ENCODE data around the gene INSYN2B.
A peak's percentile ranks its signal among the peaks of the same experiment; 100 is the strongest.

The INSYN2B gene

GRCh38 chr5:169980418-169981053 is at the start of gene INSYN2B:
INSYN2B (minus strand) TSS chr5:169980495; CDS start chr5:169883898, 96,597 bp downstream.
- peak; percentile 17 for DNase-seq

- no peak for DNase-seq
These were observed 47.8 kb upstream of the INSYN2B start for GRCh38 chr5:170028124-170028523.

GRCh38 chr5:170025853-170026252 is 45.6 kb upstream of the INSYN2B start:
- DNase-seq: no peak

- DNase-seq: no peak
These were observed 41.2 kb upstream of the INSYN2B start for GRCh38 chr5:170021506-170021905.

- no peak for DNase-seq
These were observed 40.1 kb upstream of the INSYN2B start for GRCh38 chr5:170020423-170020822.

GRCh38 chr5:170012622-170013021 is 32.3 kb upstream of the INSYN2B start:
- no peak for DNase-seq

- DNase-seq: no peak
These were observed 31.5 kb upstream of the INSYN2B start for GRCh38 chr5:170011751-170012150.

- DNase-seq: no peak
These were observed 30.3 kb upstream of the INSYN2B start for GRCh38 chr5:170010595-170010994.

- no peak for DNase-seq
These were observed 28.1 kb upstream of the INSYN2B start for GRCh38 chr5:170008376-170008775.

- DNase-seq: no peak
These were observed 25.7 kb upstream of the INSYN2B start for GRCh38 chr5:170006021-170006420.

- DNase-seq: no peak
These were observed 19.9 kb upstream of the INSYN2B start for GRCh38 chr5:170000155-170000554.

- no peak for DNase-seq
These were observed 19.3 kb upstream of the INSYN2B start for GRCh38 chr5:169999621-170000020.

- DNase-seq: no peak
These were observed 17.5 kb upstream of the INSYN2B start for GRCh38 chr5:169997798-169998197.

GRCh38 chr5:169993485-169993790 is 13.1 kb upstream of the INSYN2B start:
- DNase-seq: no peak

- no peak for DNase-seq
These were observed 12.6 kb upstream of the INSYN2B start for GRCh38 chr5:169992789-169993484.

- DNase-seq: no peak
These were observed 11.0 kb upstream of the INSYN2B start for GRCh38 chr5:169991115-169991869.

- DNase-seq: no peak
These were observed 9.1 kb upstream of the INSYN2B start for GRCh38 chr5:169989365-169989764.

- no peak for DNase-seq
These were observed 8.7 kb upstream of the INSYN2B start for GRCh38 chr5:169988947-169989346.

- DNase-seq: no peak
These were observed 7.9 kb upstream of the INSYN2B start for GRCh38 chr5:169988206-169988605.

GRCh38 chr5:169979871-169980270 is 424 bp downstream of the INSYN2B start:
- DNase-seq: no peak

GRCh38 chr5:169978714-169979113 is 1.6 kb downstream of the INSYN2B start:
- no peak for DNase-seq

GRCh38 chr5:169974121-169974770 is 6.0 kb downstream of the INSYN2B start:
- no peak for DNase-seq

- no peak for DNase-seq
These were observed 7.2 kb downstream of the INSYN2B start for GRCh38 chr5:169973056-169973455.

- no peak for DNase-seq
These were observed 8.5 kb downstream of the INSYN2B start for GRCh38 chr5:169971780-169972179.
